HEK293 (cell line): ENCODE data around the gene SYT5.

Experiments used
- YY1 ChIP-seq: fragments of 450-650 bp; formaldehyde crosslinking; IDR thresholded peaks from 2 replicates; pipeline ENCODE4 v1.5.1; 2018; ENCODE audit warnings: missing biosample characterization, missing genetic modification characterization
- ZNF280D ChIP-seq: fragments of 450-650 bp; formaldehyde crosslinking; IDR thresholded peaks from 2 replicates; pipeline ENCODE4 v1.5.1; 2016; ENCODE audit warnings: missing biosample characterization, missing genetic modification characterization
- ZNF350 ChIP-seq: fragments of 450-650 bp; formaldehyde crosslinking; IDR thresholded peaks from 2 replicates; pipeline ENCODE4 v1.5.0; 2017; ENCODE audit warnings: missing biosample characterization, mild to moderate bottlenecking, missing genetic modification characterization

- no peak for TF ChIP-seq YY1
- no peak for TF ChIP-seq ZNF280D (tag by site-specific recombination)
- TF ChIP-seq ZNF350 (tag by site-specific recombination), result no peak
Measured at GRCh38 chr19:55209693-55210472, 29.8 kb upstream of the SYT5 start.
